A549 (cell line): ENCODE results near the gene CPED1. TPM values are rescaled to one million over a fixed set of nuclear protein-coding genes. Genes with fewer than 3 reads are reported as not detected.

Experiments
- ATAC-seq, 2 experiments: fragments of 200-7000 bp in 1 of 2; fragments of >200 bp in 1 of 2; cut with Nextera tagmentation in 1 of 2; cut with Tn5 transposase in 1 of 2; 3 replicates each; pipeline versions ENCODE4 v1.8.0 to v1.9.1; 2018 to 2020; ENCODE audit warnings: mild to moderate bottlenecking in 1 of 2, moderate library complexity in 1 of 2
- CTCF ChIA-PET: fragments of 300-600 bp; sonication (Branson Sonifier 250); formaldehyde crosslinking; extraction: SDS; loops from one replicate; lab custom pipeline; 2021; ENCODE audit warnings: antibody characterized with exemption, inconsistent platforms; lab: Yijun Ruan, JAX
- POLR2A ChIA-PET: fragments of 350-600 bp; formaldehyde crosslinking; extraction: SDS; loops from one replicate; lab custom pipeline; 2021; ENCODE audit warnings: antibody characterized with exemption, inconsistent platforms; lab: Yijun Ruan, JAX
- DNase-seq, 2 experiments: peaks; one replicate each; pipeline versions ENCODE4 v3.0.0 to v3.0.0-alpha.2; 2011 to 2016; ENCODE audit warnings: low read depth in 1 of 2, low spot score in 1 of 2
- FAIRE-seq: peaks from 2 replicates; lab custom pipeline; 2011; peaks lifted over from hg19 to GRCh38; lab: Jason Lieb, UNC
- H3K27ac ChIP-seq, 2 experiments: fragments of >200 bp; sonication (Bioruptor Twin); formaldehyde crosslinking; 3 replicates each; pipeline ENCODE4 v1.5.1; 2016 to 2017
- H3K4me1 ChIP-seq: fragments of >200 bp; sonication (Bioruptor Twin); formaldehyde crosslinking; 3 replicates; pipeline ENCODE4 v1.6.1; 2016
- H3K4me2 ChIP-seq: fragments of >200 bp; sonication (Bioruptor Twin); formaldehyde crosslinking; 3 replicates; pipeline ENCODE4 v1.6.1; 2016
- H3K4me3 ChIP-seq: fragments of >200 bp; sonication (Bioruptor Twin); formaldehyde crosslinking; 3 replicates; pipeline ENCODE4 v1.5.1; 2016
- H3K9me3 ChIP-seq: fragments of >200 bp; sonication (Bioruptor Twin); formaldehyde crosslinking; 3 replicates; pipeline ENCODE4 v1.6.1; 2016
- CBX2 ChIP-seq: fragments of 200-600 bp; sonication (generic); IDR thresholded peaks from 2 replicates; pipeline ENCODE4 v1.6.1; 2016; ENCODE audit warnings: low read depth, mild to moderate bottlenecking, borderline replicate concordance
- CBX8 ChIP-seq: fragments of 200-600 bp; sonication (generic); IDR thresholded peaks from 2 replicates; pipeline ENCODE4 v1.6.1; 2016
- CEBPB ChIP-seq, 2 experiments: fragments of >200 bp in 1 of 2; sonication (Bioruptor Twin) in 1 of 2; formaldehyde crosslinking in 1 of 2; IDR thresholded peaks; 2 replicates each; pipeline ENCODE4 v1.6.1; 2012 to 2016
- CHD2 ChIP-seq: fragments of 150-350 bp; IDR thresholded peaks from 2 replicates; pipeline ENCODE4 v1.6.1; 2014; ENCODE audit warnings: low read length; ENCODE audit not compliant: partially characterized antibody
- CHD4 ChIP-seq: fragments of 200-600 bp; sonication (generic); IDR thresholded peaks from 2 replicates; pipeline ENCODE4 v1.6.1; 2016; ENCODE audit warnings: antibody characterized with exemption, mild to moderate bottlenecking, borderline replicate concordance
- EHF ChIP-seq: fragments of 250-450 bp; sonication (Bioruptor Pico); IDR thresholded peaks from 2 replicates; pipeline ENCODE4 v1.5.0; 2020; ENCODE audit warnings: mild to moderate bottlenecking
- EHMT2 ChIP-seq: fragments of 200-600 bp; sonication (generic); IDR thresholded peaks from 2 replicates; pipeline ENCODE4 v1.6.1; 2016; ENCODE audit warnings: antibody characterized with exemption, low read depth, mild to moderate bottlenecking, moderate library complexity
- EP300 ChIP-seq, 2 experiments: fragments of >200 bp; sonication (Bioruptor Twin); formaldehyde crosslinking; IDR thresholded peaks; 2 replicates in 1 of 2; 3 replicates in 1 of 2; pipeline ENCODE4 v1.6.1; 2016 to 2017
- FOSB ChIP-seq: fragments of 250-450 bp; sonication (Bioruptor Pico); IDR thresholded peaks from 2 replicates; pipeline ENCODE4 v1.5.0; 2020; ENCODE audit warnings: mild to moderate bottlenecking, moderate library complexity
- FOXS1 ChIP-seq: fragments of 250-450 bp; sonication (Bioruptor Pico); IDR thresholded peaks from 2 replicates; pipeline ENCODE4 v1.5.0; 2020; ENCODE audit warnings: mild to moderate bottlenecking, moderate library complexity
- HDAC2 ChIP-seq: fragments of 200-600 bp; sonication (generic); IDR thresholded peaks from 2 replicates; pipeline ENCODE4 v1.6.1; 2016
- HES2 ChIP-seq: fragments of >200 bp; sonication (Bioruptor Twin); formaldehyde crosslinking; IDR thresholded peaks from 2 replicates; pipeline ENCODE4 v1.6.1; 2016
- HEYL ChIP-seq: fragments of 250-450 bp; sonication (Bioruptor Pico); IDR thresholded peaks from 2 replicates; pipeline ENCODE4 v1.8.0; 2021; ENCODE audit warnings: mild to moderate bottlenecking, moderate library complexity
- HOXA7 ChIP-seq: fragments of 250-450 bp; sonication (Bioruptor Pico); IDR thresholded peaks from 2 replicates; pipeline ENCODE4 v1.5.0; 2020; ENCODE audit warnings: mild to moderate bottlenecking, moderate library complexity
- HOXB13 ChIP-seq: fragments of 250-450 bp; sonication (Bioruptor Pico); IDR thresholded peaks from 2 replicates; pipeline ENCODE4 v1.5.0; 2020; ENCODE audit warnings: low read depth, mild to moderate bottlenecking, moderate library complexity
- JUNB ChIP-seq: fragments of >200 bp; sonication (Bioruptor Twin); formaldehyde crosslinking; IDR thresholded peaks from 2 replicates; pipeline ENCODE4 v1.6.1; 2016
- KDM5A ChIP-seq: fragments of 200-600 bp; sonication (generic); IDR thresholded peaks from 2 replicates; pipeline ENCODE4 v1.6.1; 2016; ENCODE audit warnings: antibody characterized with exemption, mild to moderate bottlenecking
- MYC ChIP-seq: IDR thresholded peaks from 2 replicates; pipeline ENCODE4 v1.6.1; 2012; ENCODE audit warnings: mild to moderate bottlenecking, inconsistent platforms, low read length, improper control_type of control experiment, borderline replicate concordance
- PHF8 ChIP-seq: fragments of 200-600 bp; sonication (generic); IDR thresholded peaks from 2 replicates; pipeline ENCODE4 v1.6.1; 2016; ENCODE audit warnings: low read depth, mild to moderate bottlenecking, antibody characterized with exemption, moderate library complexity, borderline replicate concordance
- POLR2A ChIP-seq: IDR thresholded peaks from 2 replicates; pipeline ENCODE4 v1.6.1; 2012; ENCODE audit warnings: mild to moderate bottlenecking, low read length
- POLR2AphosphoS2 ChIP-seq: conservative IDR thresholded peaks from 2 replicates; pipeline ENCODE4 v1.6.1; 2012; ENCODE audit warnings: low read length, improper control_type of control experiment, inconsistent platforms
- RAD21 ChIP-seq, 2 experiments: fragments of >200 bp in 1 of 2; sonication (Bioruptor Twin) in 1 of 2; formaldehyde crosslinking in 1 of 2; IDR thresholded peaks in 1 of 2; conservative IDR thresholded peaks in 1 of 2; 2 replicates in 1 of 2; 3 replicates in 1 of 2; pipeline ENCODE4 v1.6.1; 2012 to 2018; ENCODE audit warnings: inconsistent platforms in 1 of 2
- RARB ChIP-seq: fragments of 250-450 bp; sonication (Bioruptor Pico); IDR thresholded peaks from 2 replicates; pipeline ENCODE4 v1.8.0; 2021; ENCODE audit warnings: mild to moderate bottlenecking, moderate library complexity
- RNF2 ChIP-seq: fragments of 200-600 bp; sonication (generic); IDR thresholded peaks from 2 replicates; pipeline ENCODE4 v1.6.1; 2016; ENCODE audit warnings: low read depth, mild to moderate bottlenecking, antibody characterized with exemption, moderate library complexity, borderline replicate concordance
- TFCP2L1 ChIP-seq: fragments of 250-450 bp; sonication (Bioruptor Pico); IDR thresholded peaks from 2 replicates; pipeline ENCODE4 v1.5.0; 2021; ENCODE audit warnings: mild to moderate bottlenecking
- TP53 ChIP-seq: fragments of 250-450 bp; sonication (Bioruptor Pico); IDR thresholded peaks from 2 replicates; pipeline ENCODE4 v1.5.0; 2021; ENCODE audit warnings: mild to moderate bottlenecking, moderate library complexity
- ZSCAN20 ChIP-seq: fragments of 250-450 bp; sonication (Bioruptor Pico); IDR thresholded peaks from 2 replicates; pipeline ENCODE4 v1.8.0; 2022; ENCODE audit warnings: mild to moderate bottlenecking, moderate library complexity
- WGBS: methylation state at CpG from one replicate; pipeline ENCODE4 v1.1.6; 2017; ENCODE audit errors: missing lambda C conversion rate; 5-methylcytosine and 5-hydroxymethylcytosine counted together
- polyA plus RNA-seq, 4 experiments: library from polyadenylated mRNA; depleted of rRNA in 3 of 4; stranded (reverse); fragments of >200 nt; fragmentation: RNase III in 1 of 4; extraction: RNeasy Plus Mini Kit Qiagen cat#74134 plus additional on column Dnase treatment in 1 of 4; gene quantifications; 2 replicates in 3 of 4; 3 replicates in 1 of 4; pipeline ENCODE4 v1.2.3, GENCODE V29; 2011 to 2017
- TF ChIP-seq, protein P1 (sequence below): IDR thresholded peaks from 2 replicates; pipeline ENCODE4 v1.6.1; 2012

The CPED1 gene
- polyA plus RNA-seq, 2 of the 4 experiments (the other 2 are of a cell fraction), result 0.03 TPM; not detected in 1

- CTCF ChIA-PET, result no interaction called here
- no peak for ATAC-seq
- WGBS, result 58% methylated on average over 4 of the region's 4 CpGs
- no peaks in the 10 kb centered on the region for H3K9me3 ChIP-seq
- TF ChIP-seq HES2 (no peak), CBX2 (no peak), HOXB13 (CRISPR knock-in tag) (no peak), HOXA7 (no peak), EHMT2 (no peak), CHD4 (no peak), RARB (CRISPR knock-in tag) (no peak), CEBPB (IDR thresholded peaks at IDR 0.05) (no peak), HDAC2 (no peak), POLR2A (no peak), EHF (no peak), KDM5A (no peak), JUNB (no peak), PHF8 (no peak), TFCP2L1 (no peak), CHD2 (no peak)
- TF ChIP-seq, protein P1, sequence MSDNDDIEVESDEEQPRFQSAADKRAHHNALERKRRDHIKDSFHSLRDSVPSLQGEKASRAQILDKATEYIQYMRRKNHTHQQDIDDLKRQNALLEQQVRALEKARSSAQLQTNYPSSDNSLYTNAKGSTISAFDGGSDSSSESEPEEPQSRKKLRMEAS, result no peak
- no peak overlapping the region for H3K4me3 ChIP-seq
- no peak for FAIRE-seq
- no peak overlapping the region for H3K4me2 ChIP-seq
- H3K4me1 ChIP-seq, result no peaks in the 10 kb centered on the region; the same call in 2 of the 3 replicates
- DNase-seq, result no peak
- H3K27ac ChIP-seq, result no peak overlapping the region
- POLR2A ChIA-PET, result no interaction called here
These were observed 27.0 kb downstream of the CPED1 start for GRCh38 chr7:121015560-121015959.

DNA sequence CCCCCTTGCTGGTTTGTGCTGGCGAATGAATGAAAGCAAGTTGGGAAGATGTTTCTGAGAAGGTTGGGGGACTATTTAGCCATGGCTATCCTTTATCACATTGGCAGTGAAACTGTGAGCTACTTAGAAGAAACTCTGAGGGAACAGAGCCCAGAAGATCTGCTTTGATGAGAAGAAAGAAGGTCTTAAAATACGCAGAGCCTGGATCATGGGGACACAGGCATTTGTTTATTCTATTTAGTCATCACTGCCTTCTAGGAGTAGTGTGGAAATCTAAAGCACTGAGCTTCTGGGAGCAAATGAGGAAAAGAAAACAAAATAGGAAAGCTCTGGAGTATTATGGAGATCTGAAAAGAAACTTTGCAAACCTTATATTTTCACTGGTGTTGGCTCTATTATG lies 28.5 kb downstream of the CPED1 start:
- no peak overlapping the region for H3K27ac ChIP-seq
- WGBS, result 47% methylated on average over 2 of the region's 2 CpGs
- H3K9me3 ChIP-seq, result no peaks in the 10 kb centered on the region
- no peak for TF ChIP-seq EP300 (IDR thresholded peaks at IDR 0.05)
- TF ChIP-seq CEBPB (IDR thresholded peaks at IDR 0.05), result no peak
- no peak for TF ChIP-seq HEYL
- TF ChIP-seq EHF, result no peak
- TF ChIP-seq FOXS1 (CRISPR knock-in tag), result no peak
- no peak for TF ChIP-seq CBX8
- TF ChIP-seq ZSCAN20 (CRISPR knock-in tag), result no peak
- TF ChIP-seq KDM5A, result no peak
- TF ChIP-seq TP53, result no peak
- TF ChIP-seq HDAC2, result no peak
- TF ChIP-seq RNF2, result no peak
- TF ChIP-seq FOSB (CRISPR knock-in tag), result no peak
- TF ChIP-seq CBX2, result no peak
- no peak overlapping the region for H3K4me3 ChIP-seq
- no peaks in the 10 kb centered on the region; the same call in 2 of the 3 replicates for H3K4me1 ChIP-seq
- ATAC-seq (no peak), DNase-seq (peak in 1 of 2 experiments; percentile 4), FAIRE-seq (no peak)
- H3K4me2 ChIP-seq, result no peak overlapping the region
- ChIA-PET CTCF (no interaction called here), POLR2A (no interaction called here)

- POLR2A ChIA-PET, result no interaction called here
- no peaks in the 10 kb centered on the region; the same call in 2 of the 3 replicates for H3K4me1 ChIP-seq
- CTCF ChIA-PET, result no interaction called here
These were observed 29.1 kb downstream of the CPED1 start for GRCh38 chr7:121017586-121017985.

More at GRCh38 chr7:121017586-121017985, 29.1 kb downstream of the CPED1 start:
- ATAC-seq (no peak), FAIRE-seq (no peak), DNase-seq (no peak)
- WGBS, result 54% methylated on average over 1 of the region's 1 CpG
- TF ChIP-seq RAD21 (conservative IDR thresholded peaks at IDR 0.05 in 1 of 2, IDR thresholded peaks at IDR 0.05 in 1 of 2) (no peak), POLR2AphosphoS2 (no peak), CHD4 (no peak), RNF2 (no peak), CBX2 (no peak), MYC (no peak)
- TF ChIP-seq, protein P1, result no peak
- Histone ChIP-seq H3K27ac (no peak overlapping the region), H3K4me3 (no peak overlapping the region), H3K4me2 (no peak overlapping the region), H3K9me3 (no peaks in the 10 kb centered on the region)
